NCI-H187 (cell line): ENCODE data around the gene COMMD6.

Source experiments
- DNase-seq, 2 experiments: peaks; one replicate each; lab custom pipeline; 2025; lab: John Stamatoyannopoulos, UW

The COMMD6 gene

DNA sequence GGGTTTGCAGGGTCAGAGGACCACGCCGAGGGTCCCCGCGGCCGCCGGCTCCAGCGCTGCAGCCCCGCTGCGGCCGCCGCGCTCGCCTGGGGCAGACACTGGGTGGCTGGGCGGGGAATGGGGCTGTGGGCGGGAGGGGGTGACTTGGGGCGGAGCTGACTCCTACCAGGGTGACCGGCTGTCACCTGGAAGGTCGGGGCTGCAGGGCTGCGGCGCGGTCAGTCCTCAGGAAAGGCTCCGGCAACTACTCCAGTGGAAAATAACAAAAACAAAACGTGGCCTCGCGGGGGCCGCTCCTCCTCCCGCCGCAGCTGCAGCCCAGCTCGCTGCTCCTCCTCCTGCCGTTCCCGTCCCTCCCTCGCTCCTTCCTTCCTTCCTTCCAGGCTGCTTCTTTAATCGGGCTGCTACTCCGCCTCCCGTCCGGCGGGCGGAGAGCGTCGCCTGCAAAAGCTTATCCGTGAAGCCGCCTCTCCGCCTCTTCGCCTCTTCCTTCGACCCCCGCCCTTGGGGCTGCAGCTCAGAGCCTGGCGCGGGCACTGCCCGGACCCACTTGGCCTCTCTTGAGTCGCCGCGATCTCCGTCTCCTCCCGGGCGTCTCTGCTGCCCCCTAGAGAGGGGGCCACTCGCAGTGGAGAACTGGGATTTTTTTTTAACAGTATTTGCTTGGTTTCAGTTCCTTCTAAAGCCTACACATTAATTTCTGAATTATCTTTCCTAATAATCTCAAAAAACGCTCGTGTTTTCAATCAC is 55.4 kb downstream of the COMMD6 start, which contains the start of gene TBC1D4:
TBC1D4 (minus strand) TSS at position 100 of the 750 bp plus-strand sequence. CDS start 402 bp downstream, outside the sequence.
- DNase-seq = peak; percentile 45 to 61

DNA sequence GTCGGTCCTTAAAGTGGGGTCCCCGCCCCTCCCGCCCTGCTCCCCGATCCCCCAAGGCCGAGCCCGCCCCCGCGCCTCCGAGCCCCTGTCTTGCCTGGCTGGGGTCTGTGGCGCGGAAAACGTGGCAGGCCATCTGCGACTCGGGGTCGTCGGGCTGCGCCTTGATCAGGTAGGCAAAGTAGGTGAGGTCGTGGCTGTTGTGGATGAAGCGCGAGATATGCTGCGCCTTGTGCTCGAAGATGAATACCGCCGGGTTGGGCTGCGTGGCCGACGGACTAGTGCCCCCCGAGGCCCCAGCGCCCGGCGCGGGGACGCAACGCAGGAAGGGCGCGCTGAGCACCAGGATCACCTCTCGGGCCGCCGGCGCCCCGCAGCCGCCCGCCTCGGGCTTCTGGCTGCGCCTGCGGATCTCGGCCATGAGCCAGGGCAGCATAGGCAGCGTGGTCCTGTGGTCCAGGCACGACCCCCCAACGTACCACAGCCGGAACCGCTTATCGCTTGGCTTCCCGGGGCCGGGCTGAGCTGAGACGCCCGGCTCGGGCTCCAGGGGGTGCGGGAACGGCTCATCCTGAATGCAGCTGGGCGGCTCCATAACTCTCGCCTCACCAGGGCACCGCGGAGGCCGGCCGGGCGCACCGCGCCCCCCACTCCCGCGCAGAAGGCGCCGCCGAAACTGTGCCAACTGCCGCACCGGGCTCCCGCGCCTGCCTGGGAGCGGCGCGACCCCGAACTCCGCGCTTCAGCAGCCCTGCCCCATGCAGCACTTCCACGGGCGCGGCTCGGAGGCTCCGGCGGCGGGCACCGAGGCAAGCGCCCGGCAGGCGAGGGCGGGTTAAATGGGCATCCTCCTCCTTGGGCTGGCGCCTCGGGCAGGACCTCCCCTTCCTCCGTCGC is 56.2 kb downstream of the COMMD6 start:
- DNase-seq = peak in 1 of 2 experiments; percentile 16

DNA sequence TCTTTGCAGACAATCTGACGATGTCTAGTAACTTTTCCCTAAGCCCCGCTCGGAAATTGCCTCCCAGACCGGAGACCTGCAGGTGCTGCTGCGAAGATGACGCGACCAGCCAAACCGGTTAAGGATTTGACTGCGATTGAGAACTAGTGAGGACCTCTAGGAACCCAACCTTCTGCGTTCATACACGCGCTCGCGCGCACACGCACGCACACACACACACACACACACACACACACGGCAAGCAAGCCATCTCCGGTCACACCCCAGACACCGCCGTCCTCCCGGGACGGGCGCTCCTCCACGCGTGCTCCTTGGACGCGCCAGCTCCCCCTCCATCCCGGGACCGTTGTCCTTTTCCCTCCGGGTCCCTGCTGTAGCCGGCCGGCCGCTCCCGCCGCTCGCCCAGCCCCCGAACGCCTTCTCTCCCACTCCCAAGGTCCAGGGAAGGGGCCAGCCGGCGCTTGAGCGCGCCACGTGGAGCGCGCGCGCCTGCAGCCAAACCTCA is 56.9 kb downstream of the COMMD6 start:
- no peak for DNase-seq

DNA sequence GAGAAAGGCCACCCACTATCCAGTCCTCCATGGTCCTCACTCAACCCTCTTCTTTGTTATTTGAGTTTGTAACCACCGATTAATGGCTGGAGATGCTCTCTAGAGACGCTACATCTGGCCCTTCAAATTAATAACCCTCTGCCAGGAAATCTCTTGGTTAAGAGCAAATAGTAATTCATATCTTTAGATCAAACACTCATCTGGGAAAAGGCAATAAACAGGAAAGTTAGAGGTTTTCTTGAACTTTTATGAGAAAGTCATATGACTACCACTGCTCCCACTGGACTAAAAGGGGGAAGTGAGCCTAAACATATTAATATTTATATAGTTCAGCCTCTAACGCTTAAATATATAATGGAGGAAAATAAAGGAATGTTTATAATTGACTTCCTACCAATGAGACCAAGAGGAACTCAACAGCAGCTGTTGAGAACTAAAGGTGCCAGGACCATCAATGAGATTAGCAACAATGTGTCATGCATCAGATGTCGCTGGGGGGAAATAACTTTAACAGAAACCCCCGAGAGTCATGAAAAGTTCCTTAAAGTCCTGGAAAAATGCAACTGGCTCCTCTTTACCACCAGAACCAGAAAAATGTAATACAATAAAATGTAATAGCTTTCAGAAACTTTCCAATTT is 58.4 kb downstream of the COMMD6 start:
- DNase-seq = no peak

DNA sequence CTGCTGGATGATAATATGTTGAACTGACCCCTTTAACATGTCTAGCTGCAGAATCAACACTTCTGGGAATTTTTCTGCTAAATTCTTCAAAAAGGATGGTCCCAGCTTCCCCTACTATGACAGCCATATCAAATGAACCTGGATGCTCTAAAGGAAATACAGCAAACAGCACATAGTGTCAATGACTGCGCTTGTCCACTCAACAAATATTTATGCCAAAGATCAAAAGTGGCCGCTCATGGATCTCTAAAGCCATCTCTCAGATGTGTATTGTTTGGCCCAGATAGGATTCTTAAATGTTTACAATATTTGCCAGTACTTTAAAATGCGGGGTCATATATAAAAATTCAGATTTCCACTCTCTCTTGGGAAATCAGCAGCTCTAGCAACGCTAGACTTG is 59.0 kb downstream of the COMMD6 start:
- DNase-seq = no peak
